ENCODE results near the gene AUTS2.

AUTS2 gene

GRCh38 chr7:70446448-70447143 is 848.3 kb downstream of the AUTS2 start:
- no peaks in the 10 kb centered on the region for H3K4me1 ChIP-seq (ENCODE audit: insufficient read depth, low read length, poor library complexity, severe bottlenecking)
- no peak overlapping the region for H3K4me2 ChIP-seq (ENCODE audit: low read depth, low read length, poor library complexity, severe bottlenecking)

GRCh38 chr7:70448312-70448906 is 850.1 kb downstream of the AUTS2 start:
- H3K9me2 ChIP-seq (replicated peaks; ENCODE audit: low read depth, low read length) = no peaks in the 10 kb centered on the region
- H2AFZ ChIP-seq (ENCODE audit: low read length) = no peak overlapping the region
- no peaks in the 10 kb centered on the region for H3K4me1 ChIP-seq (ENCODE audit: insufficient read depth, low read length, poor library complexity, severe bottlenecking)
- no peaks in the 10 kb centered on the region for H3K9me3 ChIP-seq (ENCODE audit: insufficient read depth, low read depth, low read length)
- H3K4me3 ChIP-seq (ENCODE audit: low read length, poor library complexity, severe bottlenecking) = no peak overlapping the region
- H3K36me3 ChIP-seq (ENCODE audit: insufficient read depth, low read length) = no peaks in the 10 kb centered on the region
- TF ChIP-seq CTCF (conservative IDR thresholded peaks at IDR 0.05; ENCODE audit: low read length) (no peak), EZH2phosphoT487 (IDR thresholded peaks at IDR 0.05; ENCODE audit: borderline replicate concordance) (no peak)
- H3K4me2 ChIP-seq (ENCODE audit: low read depth, low read length, poor library complexity, severe bottlenecking) = no peak overlapping the region
- H3K79me2 ChIP-seq (ENCODE audit: insufficient read depth, low read length) = no peaks in the 10 kb centered on the region
- no peaks in the 10 kb centered on the region for H3K27me3 ChIP-seq (ENCODE audit: insufficient read depth, low read length, poor library complexity, severe bottlenecking)
- no peak overlapping the region for H3K9ac ChIP-seq (ENCODE audit: low read depth, low read length, poor library complexity, severe bottlenecking)
- no peaks in the 10 kb centered on the region for H4K20me1 ChIP-seq (ENCODE audit: insufficient read depth, low read length, poor library complexity, severe bottlenecking)
- H3F3A ChIP-seq (ENCODE audit: low read depth) = no peaks in the 10 kb centered on the region

More at GRCh38 chr7:70446448-70447143, 848.3 kb downstream of the AUTS2 start:
- Histone ChIP-seq H3K36me3 (ENCODE audit: insufficient read depth, low read length) (no peaks in the 10 kb centered on the region), H3K4me3 (ENCODE audit: low read length, poor library complexity, severe bottlenecking) (no peak overlapping the region), H4K20me1 (ENCODE audit: insufficient read depth, low read length, poor library complexity, severe bottlenecking) (no peaks in the 10 kb centered on the region), H3K27me3 (ENCODE audit: insufficient read depth, low read length, poor library complexity, severe bottlenecking) (no peaks in the 10 kb centered on the region), H3K9ac (ENCODE audit: low read depth, low read length, poor library complexity, severe bottlenecking) (no peak overlapping the region), H3K9me3 (ENCODE audit: insufficient read depth, low read depth, low read length) (no peaks in the 10 kb centered on the region), H3K9me2 (replicated peaks; ENCODE audit: low read depth, low read length) (no peaks in the 10 kb centered on the region), H3K79me2 (ENCODE audit: insufficient read depth, low read length) (no peaks in the 10 kb centered on the region), H3F3A (ENCODE audit: low read depth) (no peaks in the 10 kb centered on the region), H2AFZ (ENCODE audit: low read length) (no peak overlapping the region)
- TF ChIP-seq EZH2phosphoT487 (IDR thresholded peaks at IDR 0.05; ENCODE audit: borderline replicate concordance) (no peak), CTCF (conservative IDR thresholded peaks at IDR 0.05; ENCODE audit: low read length) (no peak)

- Histone ChIP-seq H3K4me2 (ENCODE audit: low read depth, low read length, poor library complexity, severe bottlenecking) (no peak overlapping the region), H3K36me3 (ENCODE audit: insufficient read depth, low read length) (no peaks in the 10 kb centered on the region), H3K9ac (ENCODE audit: low read depth, low read length, poor library complexity, severe bottlenecking) (no peak overlapping the region), H3K79me2 (ENCODE audit: insufficient read depth, low read length) (no peaks in the 10 kb centered on the region), H3K9me3 (ENCODE audit: insufficient read depth, low read depth, low read length) (no peaks in the 10 kb centered on the region), H3F3A (ENCODE audit: low read depth) (no peaks in the 10 kb centered on the region), H3K4me3 (ENCODE audit: low read length, poor library complexity, severe bottlenecking) (no peak overlapping the region), H3K9me2 (replicated peaks; ENCODE audit: low read depth, low read length) (no peaks in the 10 kb centered on the region), H4K20me1 (ENCODE audit: insufficient read depth, low read length, poor library complexity, severe bottlenecking) (no peaks in the 10 kb centered on the region), H3K4me1 (ENCODE audit: insufficient read depth, low read length, poor library complexity, severe bottlenecking) (no peaks in the 10 kb centered on the region), H3K27me3 (ENCODE audit: insufficient read depth, low read length, poor library complexity, severe bottlenecking) (no peaks in the 10 kb centered on the region), H2AFZ (ENCODE audit: low read length) (no peak overlapping the region)
- TF ChIP-seq CTCF (conservative IDR thresholded peaks at IDR 0.05; ENCODE audit: low read length) = no peak
- no peak for TF ChIP-seq EZH2phosphoT487 (IDR thresholded peaks at IDR 0.05; ENCODE audit: borderline replicate concordance)
Measured at GRCh38 chr7:70450731-70451130, 852.5 kb downstream of the AUTS2 start.
